H1 (cell line): ENCODE data around the gene SLC8A1. TPM values are rescaled to one million over a fixed set of nuclear protein-coding genes. Genes with fewer than 3 reads are reported as not detected.

Experiments used
- CTCF ChIA-PET: fragments of 300-600 bp; sonication (Branson Sonifier 250); formaldehyde crosslinking; loops from one replicate; lab custom pipeline; 2021; ENCODE audit not compliant: partially characterized antibody; lab: Charles Lee
- POLR2A ChIA-PET: fragments of 300-600 bp; sonication (Branson Sonifier 250); formaldehyde crosslinking; loops from one replicate; lab custom pipeline; 2021; ENCODE audit warnings: inconsistent platforms; ENCODE audit not compliant: partially characterized antibody; lab: Charles Lee
- DNase-seq, 2 experiments: peaks; one replicate each; pipeline versions ENCODE4 v3.0.0 to v3.0.0-alpha.2; 2010 to 2022; ENCODE audit warnings: low spot score in 2 of 2, low read depth in 1 of 2, mixed read lengths in 1 of 2
- FAIRE-seq: peaks from 2 replicates; lab custom pipeline; 2011; peaks lifted over from hg19 to GRCh38; lab: Jason Lieb, UNC
- H2AFZ ChIP-seq: 2 replicates; pipeline ENCODE4 v1.8.1; 2012; ENCODE audit warnings: low read length, inconsistent platforms
- H2AK5ac ChIP-seq: 2 replicates; pipeline ENCODE4 v1.6.1; 2013; ENCODE audit warnings: low read depth, low read length
- H2BK120ac ChIP-seq: replicated peaks from 2 replicates; pipeline ENCODE3; 2013; ENCODE audit warnings: low read depth, low read length, inconsistent platforms
- H2BK12ac ChIP-seq: 2 replicates; pipeline ENCODE4 v1.6.1; 2013; ENCODE audit warnings: low read depth, low read length
- H2BK15ac ChIP-seq: 2 replicates; pipeline ENCODE4 v1.6.1; 2013; ENCODE audit warnings: low read length
- H2BK20ac ChIP-seq: 2 replicates; pipeline ENCODE4 v1.6.1; 2013; ENCODE audit warnings: low read length
- H2BK5ac ChIP-seq: 2 replicates; pipeline ENCODE4 v1.6.1; 2013; ENCODE audit warnings: low read depth, low read length
- H3K14ac ChIP-seq: 2 replicates; pipeline ENCODE4 v1.6.1; 2013; ENCODE audit warnings: inconsistent platforms; ENCODE audit not compliant: insufficient read length
- H3K18ac ChIP-seq: 2 replicates; pipeline ENCODE4 v1.6.1; 2013; ENCODE audit warnings: low read length; ENCODE audit errors: extremely low read depth
- H3K23ac ChIP-seq: 2 replicates; pipeline ENCODE4 v1.6.1; 2013; ENCODE audit warnings: inconsistent platforms; ENCODE audit not compliant: insufficient read length
- H3K23me2 ChIP-seq: 2 replicates; pipeline ENCODE4 v1.6.1; 2013; ENCODE audit warnings: low read depth, low read length
- H3K27ac ChIP-seq: 2 replicates; pipeline ENCODE4 v1.6.1; 2011; ENCODE audit warnings: low read depth, low read length, inconsistent platforms
- H3K27me3 ChIP-seq, 4 experiments: replicated peaks in 1 of 4; 1 replicate in 1 of 4; 2 replicates in 3 of 4; pipeline versions ENCODE4 v1.6.1 to v1.8.1; 2011 to 2013; ENCODE audit warnings: low read length in 3 of 4, mild to moderate bottlenecking in 3 of 4, inconsistent platforms in 2 of 4, mixed read lengths in 2 of 4, moderate library complexity in 1 of 4; ENCODE audit not compliant: control insufficient read depth in 3 of 4, insufficient read depth in 3 of 4; ENCODE audit errors: extremely low read depth in 1 of 4
- H3K36me3 ChIP-seq, 4 experiments: 2 replicates each; pipeline versions ENCODE4 v1.6.1 to v1.8.1; 2011 to 2013; ENCODE audit warnings: mild to moderate bottlenecking in 4 of 4, low read length in 3 of 4, moderate library complexity in 2 of 4, control low read depth in 1 of 4, inconsistent platforms in 1 of 4; ENCODE audit not compliant: insufficient read depth in 4 of 4, control insufficient read depth in 2 of 4
- H3K4ac ChIP-seq: replicated peaks from 2 replicates; pipeline ENCODE3; 2013; ENCODE audit warnings: low read length, low read depth, mixed read lengths, inconsistent platforms; ENCODE audit not compliant: insufficient read length
- H3K4me1 ChIP-seq, 4 experiments: replicated peaks in 1 of 4; 1 replicate in 1 of 4; 2 replicates in 3 of 4; pipeline versions ENCODE4 v1.6.1 to v1.8.1; 2011 to 2013; ENCODE audit warnings: low read length in 3 of 4, inconsistent platforms in 2 of 4, mixed read lengths in 1 of 4; ENCODE audit not compliant: insufficient read depth in 4 of 4, control insufficient read depth in 3 of 4
- H3K4me2 ChIP-seq, 2 experiments: 2 replicates each; pipeline versions ENCODE4 v1.6.1 to v1.8.1; 2011 to 2013; ENCODE audit warnings: low read depth in 2 of 2, low read length in 2 of 2, control low read depth in 1 of 2, inconsistent platforms in 1 of 2, mild to moderate bottlenecking in 1 of 2; ENCODE audit not compliant: insufficient read depth in 1 of 2
- H3K4me3 ChIP-seq, 4 experiments: fragments of 200-600, 300-600 bp in 1 of 4; sonication (generic), shearing (Covaris generic), sonication (Bioruptor Twin) in 1 of 4; 2 replicates each; pipeline versions ENCODE4 v1.5.1 to v1.8.1; 2011 to 2016; ENCODE audit warnings: low read length in 4 of 4, low read depth in 3 of 4, control low read depth in 2 of 4, inconsistent platforms in 2 of 4, mild to moderate bottlenecking in 2 of 4, mixed read lengths in 1 of 4, moderate library complexity in 1 of 4; ENCODE audit not compliant: insufficient read depth in 2 of 4; ENCODE audit errors: extremely low read depth in 1 of 4
- H3K56ac ChIP-seq: replicated peaks from 2 replicates; pipeline ENCODE3; 2013; ENCODE audit warnings: low read depth, mild to moderate bottlenecking, mixed read lengths, low read length, inconsistent platforms; ENCODE audit not compliant: insufficient read length
- H3K79me1 ChIP-seq: 2 replicates; pipeline ENCODE4 v1.6.1; 2013; ENCODE audit warnings: low read depth, low read length, control low read depth
- H3K79me2 ChIP-seq, 2 experiments: 2 replicates each; pipeline versions ENCODE4 v1.6.1 to v1.8.1; 2012 to 2013; ENCODE audit warnings: low read length in 2 of 2, mild to moderate bottlenecking in 2 of 2, inconsistent platforms in 1 of 2; ENCODE audit not compliant: insufficient read depth in 2 of 2, control insufficient read depth in 1 of 2
- H3K9ac ChIP-seq, 4 experiments: replicated peaks in 1 of 4; 1 replicate in 1 of 4; 2 replicates in 3 of 4; pipeline versions ENCODE4 v1.6.1 to v1.8.1; 2011 to 2013; ENCODE audit warnings: low read depth in 3 of 4, low read length in 3 of 4, control low read depth in 2 of 4, mild to moderate bottlenecking in 2 of 4, moderate library complexity in 2 of 4, inconsistent platforms in 1 of 4; ENCODE audit errors: extremely low read depth in 1 of 4
- H3K9me3 ChIP-seq, 2 experiments: 2 replicates each; pipeline versions ENCODE4 v1.6.1 to v1.8.1; 2012 to 2013; ENCODE audit warnings: mild to moderate bottlenecking in 2 of 2, moderate library complexity in 2 of 2, control low read depth in 1 of 2, inconsistent platforms in 1 of 2, low read depth in 1 of 2, low read length in 1 of 2, mixed read lengths in 1 of 2; ENCODE audit not compliant: insufficient read depth in 2 of 2
- H4K20me1 ChIP-seq, 2 experiments: replicated peaks in 1 of 2; 2 replicates each; pipeline versions ENCODE3 to v1.8.1; 2011 to 2013; ENCODE audit warnings: inconsistent platforms in 2 of 2, low read length in 2 of 2, mild to moderate bottlenecking in 1 of 2; ENCODE audit not compliant: insufficient read depth in 2 of 2, control insufficient read depth in 1 of 2
- H4K5ac ChIP-seq: 2 replicates; pipeline ENCODE4 v1.6.1; 2013; ENCODE audit warnings: low read length, low read depth, mixed read lengths, inconsistent platforms; ENCODE audit not compliant: insufficient read length
- H4K8ac ChIP-seq: 2 replicates; pipeline ENCODE4 v1.8.0; 2013; ENCODE audit warnings: mild to moderate bottlenecking, moderate library complexity, low read length, inconsistent platforms; ENCODE audit not compliant: insufficient read depth; ENCODE audit errors: extremely low read depth
- H4K91ac ChIP-seq: replicated peaks from 2 replicates; pipeline ENCODE3; 2013; ENCODE audit warnings: low read length, mixed read lengths, inconsistent platforms; ENCODE audit not compliant: insufficient read length
- BACH1 ChIP-seq: IDR thresholded peaks from 2 replicates; pipeline ENCODE4 v1.6.1; 2012; ENCODE audit warnings: low read length, improper control_type of control experiment
- CBX8 ChIP-seq: fragments of 300-800, 300-1000 bp; sonication (generic); IDR thresholded peaks from 2 replicates; pipeline ENCODE4 v1.7.1; 2016; ENCODE audit warnings: low read depth, low read length, borderline replicate concordance
- PHF8 ChIP-seq: fragments of 200-600 bp; sonication (generic); conservative IDR thresholded peaks from 2 replicates; pipeline ENCODE4 v1.7.1; 2012; ENCODE audit warnings: low read depth, mild to moderate bottlenecking, inconsistent platforms, low read length, moderate library complexity
- RBBP5 ChIP-seq: IDR thresholded peaks from 2 replicates; pipeline ENCODE4 v1.7.1; 2012; ENCODE audit warnings: low read depth, mild to moderate bottlenecking, inconsistent platforms, low read length, moderate library complexity, borderline replicate concordance
- SIN3A ChIP-seq, 2 experiments: IDR thresholded peaks in 1 of 2; conservative IDR thresholded peaks in 1 of 2; 2 replicates each; pipeline ENCODE4 v1.6.1; 2011 to 2012; ENCODE audit warnings: low read length in 2 of 2, improper control_type of control experiment in 1 of 2, low read depth in 1 of 2, mild to moderate bottlenecking in 1 of 2
- TBP ChIP-seq: IDR thresholded peaks from 2 replicates; pipeline ENCODE4 v1.6.1; 2011; ENCODE audit warnings: low read depth, low read length, improper control_type of control experiment
- TCF12 ChIP-seq: IDR thresholded peaks from 2 replicates; pipeline ENCODE4 v1.6.1; 2011; ENCODE audit warnings: low read depth, mild to moderate bottlenecking, low read length
- WGBS, 2 experiments: shearing (Covaris generic) in 1 of 2; methylation state at CpG; one replicate each; pipeline versions ENCODE4 v1.1.6 to v1.1.7; 2013 to 2015; ENCODE audit warnings: low lambda C conversion rate in 2 of 2, mixed read lengths in 2 of 2, inconsistent platforms in 1 of 2, low coverage in 1 of 2, missing lambda C conversion rate in 1 of 2; ENCODE audit not compliant: insufficient replicate concordance in 2 of 2, insufficient coverage in 1 of 2, insufficient read length in 1 of 2; ENCODE audit errors: extremely low coverage in 1 of 2, missing lambda C conversion rate in 1 of 2; 5-methylcytosine and 5-hydroxymethylcytosine counted together
- polyA plus RNA-seq, 7 experiments: library from polyadenylated mRNA; depleted of rRNA in 3 of 7; stranded (reverse) in 5 of 7; unstranded in 2 of 7; fragments of >200 nt in 5 of 7; fragments of 200-250 nt in 2 of 7; gene quantifications; 1 replicate in 5 of 7; 2 replicates in 1 of 7; 4 replicates in 1 of 7; pipeline versions ENCODE4 v1.2.1 to v1.2.3, GENCODE V29; 2011 to 2013; ENCODE audit warnings: missing spikeins in 2 of 7, mixed read lengths in 2 of 7
- total RNA-seq: library from RNA; stranded (reverse); fragmentation: NEBNext Ultra II Directional; extraction: Animal tissue kit (Norgen Biotek cat#: 25700); gene quantifications from 2 replicates; pipeline ENCODE4 v1.2.1, GENCODE V29; 2021
- TF ChIP-seq, protein P1 (sequence below): IDR thresholded peaks from 2 replicates; pipeline ENCODE4 v1.6.1; 2012; ENCODE audit warnings: low read length, inconsistent platforms

Gene SLC8A1
- total and polyA plus RNA-seq, 2 of the 8 experiments (the other 6 are each of a cell fraction or from before 2014, with no cell fraction given): 0.68 to 3.6 TPM

DNA sequence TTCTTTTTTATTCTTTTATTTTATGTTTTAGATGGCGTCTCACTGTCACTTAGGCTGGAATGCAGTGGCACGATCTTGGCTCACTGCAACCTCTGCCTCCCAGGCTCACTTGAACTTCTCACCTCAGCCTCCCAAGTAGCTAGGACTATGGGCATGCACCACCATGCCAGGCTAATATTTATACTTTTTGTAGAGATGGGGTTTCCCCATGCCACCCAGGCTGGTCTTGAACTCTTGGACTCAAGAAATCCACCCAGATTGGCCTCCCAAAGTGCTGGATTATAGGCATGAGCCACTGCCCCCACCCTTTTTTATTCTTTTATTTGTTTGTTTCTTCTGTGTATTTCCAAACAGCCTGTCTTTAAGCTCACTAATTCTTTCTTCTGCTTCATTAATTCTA is 366.1 kb downstream of the SLC8A1 start:
- ChIA-PET CTCF (no interaction called here), POLR2A (no interaction called here)
- Histone ChIP-seq H2BK15ac (no peak overlapping the region), H3K56ac (no peak overlapping the region), H4K20me1 (no peaks in the 10 kb centered on the region), H3K79me2 (no peaks in the 10 kb centered on the region), H3K36me3 (no peaks in the 10 kb centered on the region), H4K5ac (no peak overlapping the region), H3K23ac (no peak overlapping the region), H3K9me3 (no peaks in the 10 kb centered on the region), H3K27ac (no peak overlapping the region), H2BK20ac (no peak overlapping the region), H3K4me2 (no peak overlapping the region), H3K27me3 (no peaks in the 10 kb centered on the region), H3K9ac (no peak overlapping the region), H2BK12ac (no peak overlapping the region), H3K4me1 (no peaks in the 10 kb centered on the region), H2AK5ac (no peak overlapping the region), H2BK5ac (no peak overlapping the region), H3K4ac (no peak overlapping the region), H2AFZ (no peak overlapping the region), H4K91ac (no peak overlapping the region), H3K14ac (no peak overlapping the region), H2BK120ac (no peak overlapping the region), H3K4me3 (no peak overlapping the region), H3K18ac (no peak overlapping the region), H3K79me1 (no peaks in the 10 kb centered on the region), H3K23me2 (no peaks in the 10 kb centered on the region), H4K8ac (no peak overlapping the region)
- TF ChIP-seq PHF8 (no peak), CBX8 (no peak), SIN3A (conservative IDR thresholded peaks at IDR 0.05 in 1 of 2, IDR thresholded peaks at IDR 0.05 in 1 of 2; ENCODE audit: low read depth in 1 of 2, low read length in 2 of 2) (no peak), BACH1 (no peak), TCF12 (no peak), TBP (no peak), RBBP5 (no peak)
- TF ChIP-seq, protein P1, sequence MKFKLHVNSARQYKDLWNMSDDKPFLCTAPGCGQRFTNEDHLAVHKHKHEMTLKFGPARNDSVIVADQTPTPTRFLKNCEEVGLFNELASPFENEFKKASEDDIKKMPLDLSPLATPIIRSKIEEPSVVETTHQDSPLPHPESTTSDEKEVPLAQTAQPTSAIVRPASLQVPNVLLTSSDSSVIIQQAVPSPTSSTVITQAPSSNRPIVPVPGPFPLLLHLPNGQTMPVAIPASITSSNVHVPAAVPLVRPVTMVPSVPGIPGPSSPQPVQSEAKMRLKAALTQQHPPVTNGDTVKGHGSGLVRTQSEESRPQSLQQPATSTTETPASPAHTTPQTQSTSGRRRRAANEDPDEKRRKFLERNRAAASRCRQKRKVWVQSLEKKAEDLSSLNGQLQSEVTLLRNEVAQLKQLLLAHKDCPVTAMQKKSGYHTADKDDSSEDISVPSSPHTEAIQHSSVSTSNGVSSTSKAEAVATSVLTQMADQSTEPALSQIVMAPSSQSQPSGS: no peak
- WGBS, 2 experiments: 93% methylated on average over 2 of the region's 2 CpGs; no CpG with 5 or more reads in 1 of the 2 experiments
- no peak for FAIRE-seq
- DNase-seq: no peak
